HL-60 (cell line): ENCODE data around the gene ADM2.

Experiments used
- POLR2AphosphoS5 ChIP-seq: IDR thresholded peaks from 2 replicates; pipeline ENCODE4 v1.6.1; 2012; ENCODE audit warnings: low read depth
- TF ChIP-seq, protein P1 (sequence below): IDR thresholded peaks from one replicate; pipeline ENCODE4 v1.5.1; 2011; ENCODE audit warnings: low read length, control low read depth, inconsistent platforms; ENCODE audit not compliant: insufficient read depth
- TF ChIP-seq, protein P2 (sequence below): IDR thresholded peaks from 2 replicates; pipeline ENCODE4 v1.6.1; 2012; ENCODE audit warnings: low read depth; ENCODE audit not compliant: insufficient replicate concordance

DNA sequence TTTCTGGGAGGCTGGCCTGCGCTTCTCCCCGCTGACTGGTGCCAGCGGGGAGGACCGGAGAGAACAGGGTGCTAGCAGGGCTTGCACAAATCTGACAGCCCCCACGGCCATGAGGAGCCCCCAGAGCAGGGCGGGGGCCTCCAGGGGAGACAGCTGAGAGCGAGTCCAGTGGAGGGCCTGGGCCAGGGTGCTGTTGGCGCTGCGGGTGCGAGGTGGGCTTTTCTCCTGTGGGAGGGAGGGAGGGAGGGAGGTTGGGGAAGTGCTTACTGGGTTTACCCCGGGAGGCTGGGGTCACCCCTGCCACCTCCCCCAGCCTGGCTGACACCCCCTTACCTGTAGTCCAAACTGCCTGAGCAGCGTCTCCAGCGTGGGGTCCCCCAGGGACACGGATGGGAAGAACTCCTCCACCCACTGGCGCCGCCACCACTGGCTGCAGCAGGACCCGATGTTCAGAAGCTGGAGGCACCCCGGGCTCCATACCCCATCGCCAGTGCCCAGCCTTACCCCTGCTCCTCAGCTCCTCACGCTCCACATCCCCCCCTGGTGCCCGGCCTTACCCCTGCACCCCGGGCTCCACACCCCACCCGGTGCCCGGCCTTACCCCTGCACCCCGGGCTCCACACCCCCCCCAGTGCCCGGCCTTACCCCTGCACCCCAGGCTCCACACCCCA, 22.3 kb downstream of the ADM2 start:
- TF ChIP-seq, protein P1, sequence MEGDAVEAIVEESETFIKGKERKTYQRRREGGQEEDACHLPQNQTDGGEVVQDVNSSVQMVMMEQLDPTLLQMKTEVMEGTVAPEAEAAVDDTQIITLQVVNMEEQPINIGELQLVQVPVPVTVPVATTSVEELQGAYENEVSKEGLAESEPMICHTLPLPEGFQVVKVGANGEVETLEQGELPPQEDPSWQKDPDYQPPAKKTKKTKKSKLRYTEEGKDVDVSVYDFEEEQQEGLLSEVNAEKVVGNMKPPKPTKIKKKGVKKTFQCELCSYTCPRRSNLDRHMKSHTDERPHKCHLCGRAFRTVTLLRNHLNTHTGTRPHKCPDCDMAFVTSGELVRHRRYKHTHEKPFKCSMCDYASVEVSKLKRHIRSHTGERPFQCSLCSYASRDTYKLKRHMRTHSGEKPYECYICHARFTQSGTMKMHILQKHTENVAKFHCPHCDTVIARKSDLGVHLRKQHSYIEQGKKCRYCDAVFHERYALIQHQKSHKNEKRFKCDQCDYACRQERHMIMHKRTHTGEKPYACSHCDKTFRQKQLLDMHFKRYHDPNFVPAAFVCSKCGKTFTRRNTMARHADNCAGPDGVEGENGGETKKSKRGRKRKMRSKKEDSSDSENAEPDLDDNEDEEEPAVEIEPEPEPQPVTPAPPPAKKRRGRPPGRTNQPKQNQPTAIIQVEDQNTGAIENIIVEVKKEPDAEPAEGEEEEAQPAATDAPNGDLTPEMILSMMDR = no peak
- TF ChIP-seq, protein P2, sequence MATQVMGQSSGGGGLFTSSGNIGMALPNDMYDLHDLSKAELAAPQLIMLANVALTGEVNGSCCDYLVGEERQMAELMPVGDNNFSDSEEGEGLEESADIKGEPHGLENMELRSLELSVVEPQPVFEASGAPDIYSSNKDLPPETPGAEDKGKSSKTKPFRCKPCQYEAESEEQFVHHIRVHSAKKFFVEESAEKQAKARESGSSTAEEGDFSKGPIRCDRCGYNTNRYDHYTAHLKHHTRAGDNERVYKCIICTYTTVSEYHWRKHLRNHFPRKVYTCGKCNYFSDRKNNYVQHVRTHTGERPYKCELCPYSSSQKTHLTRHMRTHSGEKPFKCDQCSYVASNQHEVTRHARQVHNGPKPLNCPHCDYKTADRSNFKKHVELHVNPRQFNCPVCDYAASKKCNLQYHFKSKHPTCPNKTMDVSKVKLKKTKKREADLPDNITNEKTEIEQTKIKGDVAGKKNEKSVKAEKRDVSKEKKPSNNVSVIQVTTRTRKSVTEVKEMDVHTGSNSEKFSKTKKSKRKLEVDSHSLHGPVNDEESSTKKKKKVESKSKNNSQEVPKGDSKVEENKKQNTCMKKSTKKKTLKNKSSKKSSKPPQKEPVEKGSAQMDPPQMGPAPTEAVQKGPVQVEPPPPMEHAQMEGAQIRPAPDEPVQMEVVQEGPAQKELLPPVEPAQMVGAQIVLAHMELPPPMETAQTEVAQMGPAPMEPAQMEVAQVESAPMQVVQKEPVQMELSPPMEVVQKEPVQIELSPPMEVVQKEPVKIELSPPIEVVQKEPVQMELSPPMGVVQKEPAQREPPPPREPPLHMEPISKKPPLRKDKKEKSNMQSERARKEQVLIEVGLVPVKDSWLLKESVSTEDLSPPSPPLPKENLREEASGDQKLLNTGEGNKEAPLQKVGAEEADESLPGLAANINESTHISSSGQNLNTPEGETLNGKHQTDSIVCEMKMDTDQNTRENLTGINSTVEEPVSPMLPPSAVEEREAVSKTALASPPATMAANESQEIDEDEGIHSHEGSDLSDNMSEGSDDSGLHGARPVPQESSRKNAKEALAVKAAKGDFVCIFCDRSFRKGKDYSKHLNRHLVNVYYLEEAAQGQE = no peak
- no peak for TF ChIP-seq POLR2AphosphoS5
